ENCODE results near the gene RUNX1.
"Not testable (repeated sequence)": the region's sequence is repeated elsewhere in the genome, so short reads cannot be mapped to it uniquely, and the experiment has no call there.

The RUNX1 gene

DNA sequence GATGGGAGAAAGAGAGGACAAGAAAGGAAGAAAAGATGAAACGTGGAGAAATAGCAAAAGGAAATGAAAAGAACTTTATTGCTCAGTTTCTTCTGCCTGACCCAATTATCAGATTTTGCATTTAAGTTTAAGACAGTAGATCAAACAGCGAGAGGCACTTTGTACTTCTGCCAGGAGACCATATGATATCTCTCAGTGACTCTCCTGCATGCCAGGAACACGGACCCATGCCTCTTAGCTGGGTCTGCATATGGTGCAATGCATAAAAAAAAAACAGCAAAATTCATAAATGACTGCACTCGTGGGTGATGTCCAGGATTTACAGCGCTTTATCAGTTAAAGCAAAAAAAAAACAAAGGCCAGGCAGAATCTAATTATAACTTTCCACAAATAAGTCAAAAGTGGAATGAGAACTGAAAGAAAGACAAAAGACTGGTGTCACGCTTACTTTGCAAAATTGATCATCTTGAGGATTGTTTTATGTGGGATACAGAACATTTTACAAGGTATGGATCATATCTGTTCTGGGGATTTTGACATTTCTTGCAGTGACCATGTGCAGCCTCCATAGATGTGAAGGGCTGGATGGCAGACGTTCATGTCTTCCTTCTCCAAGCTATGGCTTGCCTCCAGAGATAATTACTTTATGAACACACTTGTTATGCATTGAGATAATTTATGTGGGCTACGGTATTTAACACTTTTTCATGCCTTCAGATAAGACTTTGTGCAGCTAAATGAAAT is 79.5 kb downstream of the RUNX1 start:
- no peak for DNase-seq (ENCODE audit: low spot score)

DNA sequence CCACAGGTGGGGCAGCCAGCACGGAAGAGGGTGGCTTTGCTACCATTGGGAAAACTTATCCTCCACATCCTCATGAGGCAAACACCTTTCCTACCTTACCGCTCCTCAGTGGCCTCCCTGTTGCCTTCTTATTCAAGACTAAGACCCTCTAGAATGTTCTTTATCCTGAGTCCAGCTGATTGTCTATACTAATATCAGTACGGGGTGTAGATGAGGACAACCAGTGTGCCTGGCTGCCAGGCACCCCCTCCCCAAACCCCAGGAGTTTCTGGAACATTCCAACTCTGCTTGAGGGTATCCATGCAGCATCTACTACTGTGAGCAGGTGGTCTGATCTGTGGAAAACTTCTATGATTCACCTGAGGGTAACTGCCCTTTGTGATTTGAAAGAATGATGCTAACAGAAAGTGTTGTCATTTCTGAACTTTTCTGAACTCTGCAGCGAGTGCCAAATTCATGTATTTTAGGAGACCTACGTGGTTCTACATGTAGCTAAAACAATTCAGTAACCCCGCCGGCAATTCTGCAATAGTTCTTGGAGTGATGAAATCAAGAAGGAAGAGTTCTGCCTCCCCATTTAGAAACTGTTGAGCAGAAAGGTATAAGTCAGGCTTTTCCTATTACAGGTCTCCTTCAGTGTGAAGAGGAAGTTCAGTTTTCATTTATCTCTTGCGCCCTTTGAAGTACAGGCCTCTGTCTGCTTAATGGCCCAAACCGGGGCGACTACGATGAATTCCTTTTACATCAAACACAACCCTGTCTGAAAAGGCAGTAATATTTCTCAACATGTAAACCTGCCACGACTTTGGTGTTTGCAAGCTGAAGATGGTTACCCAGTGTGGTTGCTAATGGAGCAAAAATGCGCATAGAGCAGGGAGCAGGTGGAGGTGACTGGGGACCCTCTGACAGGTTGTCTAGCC is 80.4 kb downstream of the RUNX1 start:
- no peak for DNase-seq (ENCODE audit: low spot score)

- no peak for DNase-seq (ENCODE audit: low spot score)
Measured at GRCh38 chr21:34967509-34968289, 81.4 kb downstream of the RUNX1 start.

- DNase-seq (ENCODE audit: low spot score), result not testable (repeated sequence)
Measured at GRCh38 chr21:34966881-34967280, 82.2 kb downstream of the RUNX1 start.

- DNase-seq (ENCODE audit: low spot score), result no peak
Measured at GRCh38 chr21:34965200-34966174, 83.6 kb downstream of the RUNX1 start.

DNA sequence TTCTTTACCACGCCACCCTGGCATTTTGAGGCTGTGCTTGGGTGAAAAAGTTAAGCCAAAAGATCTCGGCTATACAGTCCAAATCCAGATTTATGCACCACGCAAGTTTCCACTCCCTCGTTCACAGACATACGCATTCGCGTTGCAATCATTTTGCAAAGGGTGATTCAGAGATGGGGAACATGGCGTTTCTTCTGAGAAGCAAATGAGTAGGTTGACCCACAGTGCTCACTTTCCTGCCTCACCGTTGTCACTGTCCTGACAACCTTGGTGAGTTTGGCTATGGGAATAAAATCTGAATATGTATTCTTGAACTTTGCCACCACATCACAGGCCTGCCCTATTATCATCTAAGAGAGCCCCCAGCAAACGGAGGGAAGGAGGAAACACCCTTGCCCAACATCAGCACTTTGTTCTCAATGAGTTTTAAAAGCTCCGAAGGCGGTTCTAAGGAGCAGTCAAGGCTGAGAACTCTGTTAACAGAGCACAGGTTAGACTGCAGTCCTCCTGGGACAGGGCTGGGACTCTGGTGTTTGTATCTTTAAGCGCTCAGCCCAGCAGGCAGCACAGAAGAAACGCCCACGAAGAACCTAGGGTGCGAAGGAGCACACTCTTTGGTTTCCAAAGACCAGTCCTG is 86.4 kb downstream of the RUNX1 start:
- DNase-seq (ENCODE audit: low spot score), result no peak

DNA sequence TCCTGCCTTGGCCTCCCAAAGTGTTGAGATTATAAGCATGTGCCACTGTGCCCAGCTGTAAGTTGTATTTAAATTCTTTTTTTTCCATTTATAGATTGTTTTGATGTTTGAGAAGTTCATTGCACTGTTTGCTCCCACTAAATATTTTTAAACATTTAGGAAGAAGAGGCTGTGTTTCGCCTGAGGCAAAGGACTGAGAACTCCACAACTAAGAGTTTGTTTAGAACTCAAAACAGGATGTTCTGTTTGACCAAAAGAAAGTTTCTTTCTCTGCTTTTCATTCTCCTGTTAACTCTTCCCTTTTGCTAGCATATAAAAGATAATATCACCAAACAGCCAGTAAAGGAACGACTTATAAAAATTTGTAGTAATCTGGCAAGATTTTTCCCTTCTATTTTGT is 87.0 kb downstream of the RUNX1 start:
- DNase-seq (ENCODE audit: low spot score), result no peak

DNA sequence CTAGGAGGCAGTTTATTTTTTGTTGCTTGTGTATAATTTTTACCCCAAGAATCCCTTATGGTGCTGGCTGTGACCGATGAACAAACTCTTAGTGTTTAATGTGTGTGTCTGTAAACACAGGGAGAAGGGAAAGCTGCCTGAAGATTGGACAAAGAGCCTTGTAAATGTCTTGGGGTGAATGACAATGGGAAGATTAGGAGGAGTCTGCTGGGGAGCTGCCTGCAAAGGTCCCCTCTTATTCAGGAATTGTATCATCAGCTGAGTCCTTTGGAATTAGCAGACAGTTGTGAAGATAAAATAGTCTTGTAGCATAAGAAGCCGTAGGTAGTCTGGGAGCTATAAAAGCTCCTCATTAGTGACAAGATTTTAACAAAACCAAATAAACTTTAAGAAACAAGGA is 88.4 kb downstream of the RUNX1 start:
- no peak for DNase-seq (ENCODE audit: low spot score)

DNA sequence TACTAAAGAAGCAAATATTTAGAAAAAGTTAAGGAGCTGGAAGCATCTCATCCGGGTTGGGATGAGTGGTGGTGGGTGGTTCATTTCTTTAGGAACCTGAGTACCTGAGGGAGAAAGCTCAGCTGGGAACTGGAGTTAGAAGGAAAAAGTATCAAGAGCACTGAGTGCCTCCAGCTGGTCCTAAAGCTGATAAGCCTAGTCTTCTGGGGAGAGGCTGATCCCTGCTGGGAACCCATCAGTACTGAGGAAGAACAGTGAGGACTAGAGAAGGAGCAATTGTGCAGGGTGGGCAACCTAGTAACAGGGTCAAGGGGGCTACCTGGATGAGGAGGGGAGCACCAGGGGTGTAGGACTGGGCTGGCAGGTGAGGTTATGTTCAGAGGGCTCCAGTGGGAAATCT is 89.5 kb downstream of the RUNX1 start:
- DNase-seq (ENCODE audit: low spot score), result no peak

GRCh38 chr21:34958040-34958439 is 91.1 kb downstream of the RUNX1 start:
- DNase-seq (ENCODE audit: low spot score), result no peak

DNA sequence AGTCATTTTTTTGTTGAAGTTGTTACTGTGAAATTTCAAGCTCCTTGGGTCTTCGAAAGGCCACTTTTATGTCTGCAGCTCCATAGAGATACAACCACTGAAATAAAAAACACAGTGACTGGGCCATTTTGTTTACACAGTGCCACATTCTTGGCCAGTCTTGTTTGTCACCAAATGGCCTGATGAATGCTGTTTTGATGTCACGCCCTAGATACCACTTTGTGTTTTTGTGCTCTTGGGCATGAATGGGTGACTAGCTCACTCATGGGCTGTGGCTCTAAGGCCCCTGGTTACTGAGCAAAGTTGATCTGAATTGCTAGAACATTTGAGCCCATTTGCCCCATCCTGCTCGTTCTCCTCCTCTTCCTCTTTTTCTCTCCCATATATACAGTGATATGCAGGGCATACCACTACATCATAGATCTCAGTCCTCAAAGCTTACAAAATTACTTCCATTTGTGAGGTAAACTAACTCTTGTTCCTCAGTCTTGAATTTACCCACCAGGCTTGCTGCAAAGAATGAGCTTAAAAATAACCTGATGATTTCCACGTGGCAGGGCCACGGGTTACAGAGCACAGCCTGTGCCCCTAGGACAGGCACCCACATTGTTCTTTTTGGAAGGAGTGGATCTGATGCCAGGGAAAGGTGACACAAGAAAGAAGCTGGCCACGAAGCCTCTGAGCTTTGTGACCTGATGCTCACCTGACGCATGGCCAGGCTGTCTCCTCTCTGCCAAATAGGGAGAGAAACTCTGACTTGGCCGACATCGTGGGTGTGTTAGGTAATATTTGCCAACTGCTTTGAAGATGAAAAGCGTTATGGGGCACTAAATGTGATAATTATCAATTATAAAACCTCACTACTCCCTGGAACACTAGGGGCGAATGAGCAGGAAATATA is 92.4 kb downstream of the RUNX1 start:
- no peak for DNase-seq (ENCODE audit: low spot score)

DNA sequence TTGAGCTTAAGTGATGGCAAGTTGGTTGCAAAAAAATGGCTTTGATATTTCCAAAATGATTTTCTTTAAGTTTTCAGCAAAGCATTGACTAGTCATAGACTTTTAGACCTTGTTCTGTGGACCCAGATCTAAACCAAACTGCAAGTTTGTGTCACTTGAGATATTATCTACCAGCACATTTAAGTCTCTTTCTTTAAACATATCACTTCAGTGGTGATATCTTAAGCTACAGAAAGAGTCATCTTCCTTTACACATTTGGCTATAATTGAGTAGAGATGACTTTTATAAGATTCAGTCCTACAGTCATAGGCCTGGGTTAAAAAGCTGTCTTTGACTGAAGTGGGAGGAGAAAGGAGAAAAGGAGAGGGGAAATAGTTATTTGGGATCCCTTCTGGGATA is 95.2 kb downstream of the RUNX1 start:
- DNase-seq (ENCODE audit: low spot score), result no peak

- DNase-seq (ENCODE audit: low spot score), result no peak
Measured at GRCh38 chr21:34952701-34953100, 96.4 kb downstream of the RUNX1 start.

DNA sequence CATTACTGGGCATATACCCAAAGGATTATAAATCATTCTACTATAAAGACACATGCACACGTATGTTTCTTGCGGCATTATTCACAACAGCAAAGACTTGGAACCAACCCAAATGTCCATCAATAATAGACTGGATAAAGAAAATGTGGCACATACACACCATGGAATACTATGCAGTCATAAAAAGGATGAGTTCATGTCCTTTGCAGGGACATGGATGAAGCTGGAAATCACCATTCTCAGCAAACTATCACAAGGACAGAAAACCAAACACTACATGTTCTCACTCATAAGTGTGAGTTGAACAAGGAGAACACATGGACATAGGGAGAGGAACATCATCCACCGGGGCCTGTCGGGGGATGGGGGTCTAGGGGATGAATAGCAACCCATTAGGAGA is 97.2 kb downstream of the RUNX1 start:
- DNase-seq (ENCODE audit: low spot score), result not testable (repeated sequence)

DNA sequence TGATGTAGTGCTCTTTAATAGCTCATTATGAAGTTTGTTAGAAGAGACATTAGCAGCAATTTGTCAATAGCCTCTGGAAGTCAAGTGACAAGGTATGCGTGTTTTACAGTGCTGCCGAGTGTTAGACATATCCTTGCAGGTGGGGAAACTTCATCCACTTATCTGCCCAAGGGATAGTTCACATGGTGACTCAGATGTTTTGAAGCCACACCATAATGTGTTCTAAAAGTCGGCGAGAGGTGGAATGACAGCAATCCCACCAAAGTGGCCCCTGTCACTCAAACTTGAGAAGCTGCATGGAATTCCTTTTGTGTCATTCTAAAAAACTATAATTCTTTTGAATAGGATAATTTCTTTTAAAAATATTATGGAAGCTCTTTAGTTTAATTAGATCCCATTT is 98.1 kb downstream of the RUNX1 start:
- no peak for DNase-seq (ENCODE audit: low spot score)

DNA sequence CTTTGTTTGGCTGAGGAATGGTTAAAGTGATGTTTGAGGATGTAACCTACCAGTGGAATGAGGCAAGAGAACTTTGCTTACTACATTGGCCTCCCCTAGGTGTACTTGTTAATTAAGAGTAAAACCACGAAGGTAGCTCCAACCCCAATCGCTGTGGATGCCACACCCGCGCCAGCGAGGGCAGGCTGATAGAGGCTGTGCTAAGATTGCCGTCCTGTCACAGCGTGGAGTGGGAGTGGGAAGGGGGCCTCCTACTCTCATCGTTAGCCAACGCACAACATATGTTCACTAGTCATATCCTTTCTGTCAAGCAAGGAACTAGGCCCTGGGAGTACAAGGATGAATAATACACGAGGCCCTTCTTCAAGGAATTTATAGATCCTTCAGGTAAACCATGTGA is 99.6 kb downstream of the RUNX1 start:
- DNase-seq (ENCODE audit: low spot score), result no peak

- no peak for DNase-seq (ENCODE audit: low spot score)
Measured at GRCh38 chr21:34949030-34949429, 100.1 kb downstream of the RUNX1 start.

DNA sequence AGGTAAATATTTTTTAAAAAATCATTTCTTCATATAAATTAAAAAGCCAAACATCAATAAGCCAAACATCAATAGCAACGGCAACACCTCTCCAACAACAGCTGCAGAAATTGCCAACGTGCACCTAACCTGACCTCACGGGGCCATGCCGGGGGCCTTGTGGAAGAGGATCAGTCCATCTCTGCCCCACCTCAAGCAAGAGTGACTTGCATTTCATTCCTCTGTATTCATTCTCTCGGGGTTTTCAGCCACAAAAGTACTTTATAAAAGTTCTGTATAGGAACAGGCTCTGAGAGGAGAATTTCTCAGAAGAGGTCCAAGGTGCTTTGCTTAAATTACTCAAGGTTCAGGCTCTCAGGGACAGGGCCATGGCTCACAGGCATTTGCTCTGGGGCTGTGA is 100.9 kb downstream of the RUNX1 start:
- DNase-seq (ENCODE audit: low spot score), result no peak

- no peak for DNase-seq (ENCODE audit: low spot score)
Measured at GRCh38 chr21:34946916-34947534, 102.1 kb downstream of the RUNX1 start.
